ENCODE data around the gene EFEMP2.
"Not testable (repeated sequence)": the region's sequence is repeated elsewhere in the genome, so short reads cannot be mapped to it uniquely, and the experiment has no call there.

Gene EFEMP2

GRCh38 chr11:65900125-65900898 is 27.7 kb upstream of the EFEMP2 start, which contains the start of gene FOSL1:
FOSL1 (minus strand) TSS chr11:65900388; CDS start chr11:65900339, 49 bp downstream.
- DNase-seq (ENCODE audit: low read depth), result peak; percentile 91

GRCh38 chr11:65899356-65900124 is 26.9 kb upstream of the EFEMP2 start:
- peak; percentile 67 for DNase-seq (ENCODE audit: low read depth)

GRCh38 chr11:65898656-65899355 is 26.2 kb upstream of the EFEMP2 start:
- no peak for DNase-seq (ENCODE audit: low read depth)

GRCh38 chr11:65897020-65897471 is 24.4 kb upstream of the EFEMP2 start:
- no peak for DNase-seq (ENCODE audit: low read depth)

GRCh38 chr11:65896034-65896999 is 23.7 kb upstream of the EFEMP2 start:
- no peak for DNase-seq (ENCODE audit: low read depth)

- no peak for DNase-seq (ENCODE audit: low read depth)
These were observed 22.9 kb upstream of the EFEMP2 start for GRCh38 chr11:65895482-65895981.

- DNase-seq (ENCODE audit: low read depth), result no peak
These were observed 21.5 kb upstream of the EFEMP2 start for GRCh38 chr11:65894034-65894591.

- no peak for DNase-seq (ENCODE audit: low read depth)
These were observed 20.2 kb upstream of the EFEMP2 start for GRCh38 chr11:65892661-65893317.

GRCh38 chr11:65892137-65892540 is 19.5 kb upstream of the EFEMP2 start:
- not testable (repeated sequence) for DNase-seq (ENCODE audit: low read depth)

- DNase-seq (ENCODE audit: low read depth), result no peak
These were observed 18.9 kb upstream of the EFEMP2 start for GRCh38 chr11:65891219-65892136.

GRCh38 chr11:65890324-65891218 is 18.0 kb upstream of the EFEMP2 start, which contains the start of gene CCDC85B:
CCDC85B (plus strand) TSS chr11:65890673; CDS start chr11:65890784, 111 bp downstream.
- peak; percentile 98 for DNase-seq (ENCODE audit: low read depth)

GRCh38 chr11:65888163-65888814 is 15.7 kb upstream of the EFEMP2 start, which contains the start of gene FIBP:
FIBP (minus strand) TSS chr11:65888471; CDS start chr11:65888418, 53 bp downstream.
- peak; percentile 92 for DNase-seq (ENCODE audit: low read depth)

GRCh38 chr11:65887723-65888162 is 15.1 kb upstream of the EFEMP2 start:
- no peak for DNase-seq (ENCODE audit: low read depth)

GRCh38 chr11:65886826-65887722 is 14.5 kb upstream of the EFEMP2 start:
- no peak for DNase-seq (ENCODE audit: low read depth)

- no peak for DNase-seq (ENCODE audit: low read depth)
These were observed 13.4 kb upstream of the EFEMP2 start for GRCh38 chr11:65885808-65886536.
